Endothelial cell of umbilical vein (primary cell): Measurements from ENCODE around the gene GPR101. TPM values are rescaled to one million over a fixed set of nuclear protein-coding genes. Genes with fewer than 3 reads are reported as not detected.

ENCODE experiments used
- BruUV-seq: library from RNA; stranded (reverse); fragments of 400-500 nt; replicated peaks from 2 replicates; lab custom pipeline; 2021; lab: Mats Ljungman, UMichigan
- CTCF ChIA-PET: fragments of 300-600, 350-600 bp; sonication (Branson Sonifier 250); formaldehyde crosslinking; loops from one replicate; lab custom pipeline; 2021; ENCODE audit warnings: antibody characterized with exemption, inconsistent platforms; lab: Charles Lee
- POLR2A ChIA-PET: fragments of 300-600, 350-600 bp; sonication (Branson Sonifier 250); formaldehyde crosslinking; loops from one replicate; lab custom pipeline; 2021; ENCODE audit warnings: antibody characterized with exemption, inconsistent platforms; lab: Charles Lee
- DNase-seq: peaks from one replicate; pipeline ENCODE4 v3.0.0-alpha.2; 2011; ENCODE audit warnings: low read depth, low spot score
- FAIRE-seq: peaks from 2 replicates; lab custom pipeline; 2011; peaks lifted over from hg19 to GRCh38; lab: Jason Lieb, UNC
- H2AFZ ChIP-seq: 2 replicates; pipeline ENCODE4 v1.6.0; 2012; ENCODE audit warnings: low read depth, low read length, control low read depth, inconsistent platforms
- H3K27ac ChIP-seq: 2 replicates; pipeline ENCODE4 v1.5.1; 2011; ENCODE audit warnings: low read depth, mild to moderate bottlenecking, control low read depth, low read length, moderate library complexity; ENCODE audit not compliant: insufficient read depth
- H3K27me3 ChIP-seq, 2 experiments: 2 replicates each; pipeline versions ENCODE4 v1.6.0 to v1.6.1; 2011; ENCODE audit warnings: low read length in 2 of 2, mixed read lengths in 1 of 2; ENCODE audit not compliant: control insufficient read depth in 2 of 2, insufficient read depth in 2 of 2
- H3K36me3 ChIP-seq, 2 experiments: 2 replicates in 1 of 2; 3 replicates in 1 of 2; pipeline ENCODE4 v1.5.1; 2011; ENCODE audit warnings: low read length in 2 of 2, mild to moderate bottlenecking in 1 of 2, moderate library complexity in 1 of 2; ENCODE audit not compliant: control insufficient read depth in 2 of 2, insufficient read depth in 2 of 2; ENCODE audit errors: extremely low read depth in 1 of 2
- H3K4me1 ChIP-seq: 3 replicates; pipeline ENCODE4 v1.5.1; 2011; ENCODE audit warnings: mild to moderate bottlenecking, low read length; ENCODE audit not compliant: control insufficient read depth, insufficient read depth; ENCODE audit errors: extremely low read depth
- H3K4me2 ChIP-seq: 2 replicates; pipeline ENCODE4 v1.6.1; 2011; ENCODE audit warnings: low read length, control low read depth, mixed read lengths; ENCODE audit not compliant: insufficient read depth
- H3K4me3 ChIP-seq, 3 experiments: fragments of 200-600 bp in 1 of 3; sonication (generic), shearing (Covaris generic) in 1 of 3; replicated peaks in 1 of 3; 2 replicates each; pipeline ENCODE4 v1.5.1; 2011 to 2016; ENCODE audit warnings: control low read depth in 3 of 3, low read length in 3 of 3, mild to moderate bottlenecking in 2 of 3, inconsistent platforms in 1 of 3, low read depth in 1 of 3, moderate library complexity in 1 of 3; ENCODE audit not compliant: insufficient read depth in 1 of 3
- H3K79me2 ChIP-seq: 2 replicates; pipeline ENCODE4 v1.6.0; 2012; ENCODE audit warnings: low read length, inconsistent platforms; ENCODE audit not compliant: control insufficient read depth, insufficient read depth
- H3K9ac ChIP-seq: replicated peaks from 2 replicates; pipeline ENCODE3; 2011; ENCODE audit warnings: low read length, control low read depth; ENCODE audit not compliant: insufficient read depth; ENCODE audit errors: extremely low read depth
- H3K9me1 ChIP-seq: replicated peaks from 3 replicates; pipeline ENCODE4 v1.6.0; 2011; ENCODE audit warnings: mild to moderate bottlenecking, low read length; ENCODE audit not compliant: control insufficient read depth, insufficient read depth; ENCODE audit errors: extremely low read depth
- H3K9me3 ChIP-seq: replicated peaks from 2 replicates; pipeline ENCODE4 v1.5.1; 2012; ENCODE audit warnings: low read length, inconsistent platforms; ENCODE audit not compliant: control insufficient read depth, insufficient read depth
- H4K20me1 ChIP-seq: replicated peaks from 2 replicates; pipeline ENCODE3; 2011; ENCODE audit warnings: mild to moderate bottlenecking, low read length; ENCODE audit not compliant: control insufficient read depth, insufficient read depth; ENCODE audit errors: extremely low read depth
- CTCF ChIP-seq, 2 donors: IDR thresholded peaks; 1 replicate in 1 of 2; 2 replicates in 1 of 2; pipeline ENCODE4 v1.5.1; 2011; ENCODE audit warnings: low read length in 2 of 2, mild to moderate bottlenecking in 2 of 2, moderate library complexity in 2 of 2, control low read depth in 1 of 2, inconsistent platforms in 1 of 2, low read depth in 1 of 2; ENCODE audit not compliant: insufficient read depth in 1 of 2; ENCODE audit errors: extremely low read depth in 1 of 2
- EZH2 ChIP-seq: IDR thresholded peaks from 2 replicates; pipeline ENCODE4 v1.6.1; 2012; ENCODE audit warnings: borderline replicate concordance, low read depth, mild to moderate bottlenecking, moderate library complexity, low read length, inconsistent platforms; ENCODE audit not compliant: severe bottlenecking
- FOS ChIP-seq: IDR thresholded peaks from 2 replicates; pipeline ENCODE4 v1.6.1; 2011; ENCODE audit warnings: mild to moderate bottlenecking, low read length, moderate library complexity, borderline replicate concordance; ENCODE audit not compliant: insufficient read depth
- GATA2 ChIP-seq: IDR thresholded peaks from 2 replicates; pipeline ENCODE4 v1.7.0; 2011; ENCODE audit warnings: low read depth, mild to moderate bottlenecking, moderate library complexity, mixed read lengths, low read length; ENCODE audit not compliant: insufficient read length, insufficient read depth
- JUN ChIP-seq: IDR thresholded peaks from 2 replicates; pipeline ENCODE4 v1.6.1; 2011; ENCODE audit warnings: borderline replicate concordance, low read depth; ENCODE audit not compliant: insufficient read length, insufficient read depth
- MYC ChIP-seq: IDR thresholded peaks from one replicate; pipeline ENCODE4 v1.6.1; 2011; ENCODE audit warnings: mild to moderate bottlenecking, low read depth, low read length
- POLR2A ChIP-seq: IDR thresholded peaks from 2 replicates; pipeline ENCODE4 v1.6.1; 2012; ENCODE audit warnings: low read depth, mild to moderate bottlenecking, control low read depth, low read length
- POLR2AphosphoS5 ChIP-seq: IDR thresholded peaks from 2 replicates; pipeline ENCODE4 v1.6.1; 2012; ENCODE audit warnings: low read depth, mild to moderate bottlenecking, control low read depth, low read length, moderate library complexity; ENCODE audit not compliant: insufficient read depth
- dilution Hi-C: fragments of 300-500 bp; cut with MboI; formaldehyde crosslinking; loops from one replicate; pipeline ENCODE4 v1.15.0; 2019; ENCODE audit warnings: low sequenced_read_pairs; ENCODE audit not compliant: extremely low pct_ligation_motif_present
- intact Hi-C: fragments of 100-400 bp; cut with micrococcal nuclease; formaldehyde crosslinking; loops from one replicate; pipeline ENCODE4 v1.10.0; 2022
- polyA plus RNA-seq, 4 experiments: library from polyadenylated mRNA; depleted of rRNA in 3 of 4; stranded (reverse) in 3 of 4; unstranded in 1 of 4; fragments of >200 nt; gene quantifications; 2 replicates each; pipeline versions ENCODE4 v1.2.1 to v1.2.3, GENCODE V29; 2011 to 2012; ENCODE audit warnings: missing spikeins in 1 of 4
- total RNA-seq: library from RNA; stranded (reverse); gene quantifications from 2 replicates; pipeline ENCODE4 v1.2.3, GENCODE V29; 2021
- TF ChIP-seq, protein P1 (sequence below): IDR thresholded peaks from 2 replicates; pipeline ENCODE4 v1.6.1; 2011; ENCODE audit not compliant: insufficient read depth, insufficient read length

GPR101 gene
- total and polyA plus RNA-seq, 2 donors (not counting 3 experiments of a cell fraction or from before 2014, with no cell fraction given): not detected

GRCh38 chrX:137032841-137033773 lies 688 bp downstream of the GPR101 start:
- no peaks in the 10 kb centered on the region for H3K9me1 ChIP-seq
- no peak overlapping the region for H3K9ac ChIP-seq
- FAIRE-seq (no peak), DNase-seq (no peak)
- BruUV-seq: no TSS peak
- TF ChIP-seq FOS: no peak
- no peak for TF ChIP-seq GATA2
- TF ChIP-seq CTCF (IDR thresholded peaks at IDR 0.05; ENCODE audit: extremely low read depth in 1 of 2, insufficient read depth in 1 of 2, low read depth in 1 of 2, low read length in 2 of 2): no peak
- no peak for TF ChIP-seq JUN
- no peak for TF ChIP-seq EZH2
- TF ChIP-seq POLR2A: no peak
- TF ChIP-seq POLR2AphosphoS5: no peak
- TF ChIP-seq MYC: no peak
- TF ChIP-seq, protein P1, sequence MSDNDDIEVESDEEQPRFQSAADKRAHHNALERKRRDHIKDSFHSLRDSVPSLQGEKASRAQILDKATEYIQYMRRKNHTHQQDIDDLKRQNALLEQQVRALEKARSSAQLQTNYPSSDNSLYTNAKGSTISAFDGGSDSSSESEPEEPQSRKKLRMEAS: no peak
- no peaks in the 10 kb centered on the region for H4K20me1 ChIP-seq
- CTCF ChIA-PET: interaction anchor here (1.1 kb wide), 2 partner anchors 18 to 19 kb away, joined by 3 read pairs; no protein-coding TSS in a partner anchor
- H3K4me1 ChIP-seq: peaks cover 5% of the 10 kb centered on the region
- POLR2A ChIA-PET: no interaction called here
- no peak overlapping the region for H2AFZ ChIP-seq
- no peak overlapping the region for H3K4me2 ChIP-seq
- intact Hi-C loops (no loop called here), dilution Hi-C loops (no loop called here)
- no peaks in the 10 kb centered on the region for H3K36me3 ChIP-seq
- no peaks in the 10 kb centered on the region for H3K79me2 ChIP-seq
- H3K9me3 ChIP-seq: no peaks in the 10 kb centered on the region
- no peak overlapping the region for H3K4me3 ChIP-seq
- H3K27ac ChIP-seq: no peak overlapping the region
- peaks cover 31 to 42% of the 10 kb centered on the region in 2 experiments for H3K27me3 ChIP-seq
